Spleen (tissue), 11 donors: Measurements from ENCODE around the gene LSM8. TPM values are rescaled to one million over a fixed set of nuclear protein-coding genes. Genes with fewer than 3 reads are reported as not detected.
"Not testable (repeated sequence)": the region's sequence is repeated elsewhere in the genome, so short reads cannot be mapped to it uniquely, and the experiment has no call there.

Experiments
- DNase-seq: peaks from one replicate; pipeline ENCODE4 v3.0.0-alpha.2; 2020
- H3K27ac ChIP-seq, 8 donors: fragments of 200-600 bp; sonication (generic) in 7 of 8; 1 replicate in 4 of 8; 2 replicates in 4 of 8; pipeline versions ENCODE4 v1.5.0 to v1.8.0; 2016 to 2021; ENCODE audit warnings: inconsistent platforms in 4 of 8, mild to moderate bottlenecking in 4 of 8, moderate library complexity in 1 of 8
- H3K27me3 ChIP-seq, 7 donors: fragments of 200-600 bp; sonication (generic) in 6 of 7; replicated peaks in 1 of 7; 1 replicate in 4 of 7; 2 replicates in 3 of 7; pipeline versions ENCODE4 v1.5.0 to v1.8.0; 2016 to 2021; ENCODE audit warnings: inconsistent platforms in 3 of 7, mild to moderate bottlenecking in 1 of 7
- H3K36me3 ChIP-seq, 6 donors: fragments of 200-600 bp; sonication (generic) in 5 of 6; 1 replicate in 4 of 6; 2 replicates in 2 of 6; pipeline versions ENCODE4 v1.5.0 to v1.8.0; 2016 to 2021; ENCODE audit warnings: inconsistent platforms in 2 of 6
- H3K4me1 ChIP-seq, 6 donors: fragments of 200-600 bp; sonication (generic) in 5 of 6; 1 replicate in 3 of 6; 2 replicates in 3 of 6; pipeline versions ENCODE4 v1.5.0 to v1.8.0; 2016 to 2021; ENCODE audit warnings: inconsistent platforms in 3 of 6
- H3K4me3 ChIP-seq, 8 donors: fragments of 200-600 bp; sonication (generic) in 7 of 8; 1 replicate in 4 of 8; 2 replicates in 4 of 8; pipeline versions ENCODE4 v1.5.0 to v1.8.0; 2016 to 2021; ENCODE audit warnings: inconsistent platforms in 4 of 8, mild to moderate bottlenecking in 4 of 8, moderate library complexity in 2 of 8
- H3K9me3 ChIP-seq, 8 donors: fragments of 200-600 bp; sonication (generic) in 7 of 8; 1 replicate in 4 of 8; 2 replicates in 4 of 8; pipeline versions ENCODE4 v1.5.0 to v1.8.0; 2016 to 2021; ENCODE audit warnings: inconsistent platforms in 4 of 8
- POLR2A ChIP-seq, 3 donors: fragments of 450-650 bp; IDR thresholded peaks; one replicate each; pipeline ENCODE4 v1.5.1; 2017; ENCODE audit warnings: antibody characterized with exemption in 3 of 3, mild to moderate bottlenecking in 1 of 3
- POLR2AphosphoS5 ChIP-seq, 3 donors: sonication (generic); formaldehyde crosslinking; IDR thresholded peaks; one replicate each; pipeline ENCODE4 v1.5.1; 2017; ENCODE audit warnings: antibody characterized with exemption in 3 of 3
- WGBS, 5 donors: extraction: QIAGEN DNeasy Blood & Tissue Kit in 3 of 5; methylation state at CpG; one replicate each; pipeline versions ENCODE4 v1.1.5 to v1.1.7; 2013 to 2018; 5-methylcytosine and 5-hydroxymethylcytosine counted together
- intact Hi-C: fragments of 100-400 bp; cut with DNase I; formaldehyde crosslinking; loops from one replicate; pipeline ENCODE4 v1.15.0; 2023; ENCODE audit warnings: low total_unique reads
- polyA plus RNA-seq, 3 donors: library from polyadenylated mRNA; stranded (reverse); fragments of 200-250 nt; gene quantifications; one replicate each; pipeline ENCODE4 v1.2.1, GENCODE V29; 2013
- total RNA-seq, 7 donors: library from RNA; depleted of rRNA in 3 of 7; stranded (reverse); fragments of >200 nt in 3 of 7; fragmentation: NEBNext Ultra II Directional in 4 of 7; extraction: Animal tissue kit (Norgen Biotek cat#: 25700) in 4 of 7; gene quantifications; one replicate each; pipeline versions ENCODE4 v1.1.0 to v1.2.1, GENCODE V29; 2016 to 2021
- TF ChIP-seq, protein P1 (sequence below), 11 experiments: fragments of 200-600 bp in 7 of 11; fragments of 450-650 bp in 4 of 11; sonication (generic) in 4 of 11; IDR thresholded peaks in 8 of 11; conservative IDR thresholded peaks in 3 of 11; 1 replicate in 7 of 11; 2 replicates in 4 of 11; pipeline versions ENCODE4 v1.4.0 to v1.8.0; 2016 to 2021; ENCODE audit warnings: antibody characterized with exemption in 11 of 11, inconsistent platforms in 4 of 11, mild to moderate bottlenecking in 1 of 11
- donor health status: healthy with polysubstance abuse.
- donor health status: DM: no; HTN: no; CAD: no; lungs with moderate emphysema.
- donor health status: DM: no; HTN: no; CAD: no.
- donor health status: Bipolar disorder and iron deficiency.
- donor health status: healthy.
- donor health status: DM: no; HTN: no; CAD: no.
- donor health status: DM: yes; HTN: yes; CAD: no.

LSM8 gene
- total and polyA plus RNA-seq, 10 donors, result 31.2 to 59.6 (median 45.5) TPM

- Histone ChIP-seq H3K27ac (no peak overlapping the region), H3K36me3 (no peaks in the 10 kb centered on the region), H3K27me3 (no peaks in the 10 kb centered on the region), H3K4me3 (no peak overlapping the region), H3K4me1 (no peaks in the 10 kb centered on the region), H3K9me3 (no peaks in the 10 kb centered on the region)
- WGBS, 5 donors, result 78 to 92% (median 87%) methylated on average over 1 of the region's 1 CpG
- no peak for TF ChIP-seq POLR2A (IDR thresholded peaks at IDR 0.05)
- TF ChIP-seq, protein P1, sequence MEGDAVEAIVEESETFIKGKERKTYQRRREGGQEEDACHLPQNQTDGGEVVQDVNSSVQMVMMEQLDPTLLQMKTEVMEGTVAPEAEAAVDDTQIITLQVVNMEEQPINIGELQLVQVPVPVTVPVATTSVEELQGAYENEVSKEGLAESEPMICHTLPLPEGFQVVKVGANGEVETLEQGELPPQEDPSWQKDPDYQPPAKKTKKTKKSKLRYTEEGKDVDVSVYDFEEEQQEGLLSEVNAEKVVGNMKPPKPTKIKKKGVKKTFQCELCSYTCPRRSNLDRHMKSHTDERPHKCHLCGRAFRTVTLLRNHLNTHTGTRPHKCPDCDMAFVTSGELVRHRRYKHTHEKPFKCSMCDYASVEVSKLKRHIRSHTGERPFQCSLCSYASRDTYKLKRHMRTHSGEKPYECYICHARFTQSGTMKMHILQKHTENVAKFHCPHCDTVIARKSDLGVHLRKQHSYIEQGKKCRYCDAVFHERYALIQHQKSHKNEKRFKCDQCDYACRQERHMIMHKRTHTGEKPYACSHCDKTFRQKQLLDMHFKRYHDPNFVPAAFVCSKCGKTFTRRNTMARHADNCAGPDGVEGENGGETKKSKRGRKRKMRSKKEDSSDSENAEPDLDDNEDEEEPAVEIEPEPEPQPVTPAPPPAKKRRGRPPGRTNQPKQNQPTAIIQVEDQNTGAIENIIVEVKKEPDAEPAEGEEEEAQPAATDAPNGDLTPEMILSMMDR (IDR thresholded peaks at IDR 0.05 in 8 of 11, conservative IDR thresholded peaks at IDR 0.05 in 3 of 11), result no peak
- TF ChIP-seq POLR2AphosphoS5 (IDR thresholded peaks at IDR 0.05), result no peak
- no peak for DNase-seq
- intact Hi-C loops, result no loop called here
Measured at GRCh38 chr7:118232837-118233236, 48.9 kb downstream of the LSM8 start.

DNA sequence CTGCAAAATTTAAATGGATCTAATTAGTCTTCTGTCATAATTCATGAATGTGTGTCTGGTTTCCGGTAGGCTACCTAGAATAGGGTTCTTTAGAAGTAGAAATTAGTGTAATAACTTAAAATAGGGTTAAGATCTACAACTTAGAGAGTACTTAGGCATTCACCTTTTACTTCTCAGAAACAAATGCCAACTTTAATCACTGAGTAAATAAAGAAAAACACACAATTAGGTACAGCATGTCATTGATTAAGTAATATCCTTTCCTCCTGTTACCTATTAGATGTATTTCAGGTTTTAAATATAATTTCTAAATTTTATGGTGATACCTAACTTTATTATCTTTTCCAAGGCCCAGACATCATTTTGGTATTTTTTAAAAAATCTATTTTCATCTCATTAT is 49.8 kb downstream of the LSM8 start:
- H3K27me3 ChIP-seq, result no peaks in the 10 kb centered on the region
- no peak for DNase-seq
- no peak overlapping the region for H3K4me3 ChIP-seq
- TF ChIP-seq POLR2A (IDR thresholded peaks at IDR 0.05) (no peak), POLR2AphosphoS5 (IDR thresholded peaks at IDR 0.05) (no peak)
- TF ChIP-seq, protein P1 (IDR thresholded peaks at IDR 0.05 in 8 of 11, conservative IDR thresholded peaks at IDR 0.05 in 3 of 11), result no peak
- H3K36me3 ChIP-seq, result no peaks in the 10 kb centered on the region
- H3K9me3 ChIP-seq, result no peaks in the 10 kb centered on the region
- intact Hi-C loops, result no loop called here
- H3K27ac ChIP-seq, result no peak overlapping the region
- 68 to 91% (median 82%) methylated on average over 1 of the region's 1 CpG for WGBS, 5 donors
- H3K4me1 ChIP-seq, result no peaks in the 10 kb centered on the region

DNA sequence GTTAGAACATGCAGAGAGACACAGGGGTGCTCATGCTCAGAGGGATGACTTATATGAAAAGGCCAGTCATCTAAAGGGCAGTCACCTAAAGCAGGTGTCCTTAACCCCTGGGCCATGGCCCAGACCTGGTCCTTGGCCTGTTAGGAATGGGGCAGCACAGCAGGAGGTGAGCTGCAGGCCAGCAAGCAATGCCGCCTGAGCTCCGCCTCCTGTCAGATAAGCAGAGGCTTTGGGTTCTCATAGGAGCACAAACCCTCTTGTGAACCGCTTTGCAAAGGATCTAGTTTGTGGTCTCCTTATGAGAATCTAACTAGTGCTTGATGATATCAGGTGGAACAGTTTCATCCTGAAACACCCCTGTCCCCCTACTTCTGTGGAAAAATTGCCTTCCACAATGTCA is 55.0 kb downstream of the LSM8 start:
- H3K9me3 ChIP-seq, result peaks cover 0 to 3% (median 0%) of the 10 kb centered on the region in 8 donors
- no peaks in the 10 kb centered on the region for H3K27me3 ChIP-seq
- TF ChIP-seq POLR2A (IDR thresholded peaks at IDR 0.05), result no peak
- no peak for TF ChIP-seq POLR2AphosphoS5 (IDR thresholded peaks at IDR 0.05)
- TF ChIP-seq, protein P1 (IDR thresholded peaks at IDR 0.05 in 8 of 11, conservative IDR thresholded peaks at IDR 0.05 in 3 of 11), result no peak
- 83 to 99% (median 95%) methylated on average over 2 to 3 of the region's 3 CpGs for WGBS, 5 donors
- no peak overlapping the region for H3K27ac ChIP-seq
- no peaks in the 10 kb centered on the region for H3K36me3 ChIP-seq
- no peak overlapping the region for H3K4me3 ChIP-seq
- intact Hi-C loops, result no loop called here
- no peak for DNase-seq
- H3K4me1 ChIP-seq, result no peaks in the 10 kb centered on the region

DNA sequence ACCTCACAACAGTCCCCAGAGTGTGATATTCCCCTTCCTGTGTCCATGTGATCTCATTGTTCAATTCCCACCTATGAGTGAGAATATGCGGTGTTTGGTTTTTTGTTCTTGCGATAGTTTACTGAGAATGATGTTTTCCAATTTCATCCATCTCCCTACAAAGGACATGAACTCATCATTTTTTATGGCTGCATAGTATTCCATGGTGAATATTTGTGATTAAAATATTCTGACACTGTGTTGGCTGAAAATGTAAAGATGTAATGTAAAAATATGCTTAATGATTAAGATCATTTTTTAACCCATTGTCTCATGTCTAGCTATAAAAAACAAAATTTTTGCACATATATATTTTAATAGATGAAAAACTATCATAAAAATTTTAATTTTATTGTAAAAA is 56.4 kb downstream of the LSM8 start:
- 91 to 99% (median 95%) methylated on average over 2 of the region's 2 CpGs for WGBS, 5 donors
- H3K27me3 ChIP-seq, H3K36me3 ChIP-seq, H3K9me3 ChIP-seq, H3K4me1 ChIP-seq, H3K27ac ChIP-seq, intact Hi-C loops, DNase-seq, H3K4me3 ChIP-seq: not testable (repeated sequence)

Other genes with a start within 250 kb of the LSM8 start
- gene ANKRD7, start 40.5 kb downstream of the LSM8 start, total RNA-seq, result 1 to 10 TPM in 3 of 7 donors, under 1 TPM in 2, not detected in 2; 0.46 to 2.1 (median 1.1) TPM
- gene ANKRD7, start 40.5 kb downstream of the LSM8 start, polyA plus RNA-seq, result under 1 TPM; 0.43 to 0.93 (median 0.47) TPM